MV-4-11 (cell line): ENCODE measurements around the gene APPBP2.

Experiments used
- DNase-seq: peaks from one replicate; lab custom pipeline; 2025; lab: John Stamatoyannopoulos, UW

Gene APPBP2

GRCh38 chr17:60395508-60396065 is 130.5 kb downstream of the APPBP2 start:
- DNase-seq = peak; percentile 66

DNA sequence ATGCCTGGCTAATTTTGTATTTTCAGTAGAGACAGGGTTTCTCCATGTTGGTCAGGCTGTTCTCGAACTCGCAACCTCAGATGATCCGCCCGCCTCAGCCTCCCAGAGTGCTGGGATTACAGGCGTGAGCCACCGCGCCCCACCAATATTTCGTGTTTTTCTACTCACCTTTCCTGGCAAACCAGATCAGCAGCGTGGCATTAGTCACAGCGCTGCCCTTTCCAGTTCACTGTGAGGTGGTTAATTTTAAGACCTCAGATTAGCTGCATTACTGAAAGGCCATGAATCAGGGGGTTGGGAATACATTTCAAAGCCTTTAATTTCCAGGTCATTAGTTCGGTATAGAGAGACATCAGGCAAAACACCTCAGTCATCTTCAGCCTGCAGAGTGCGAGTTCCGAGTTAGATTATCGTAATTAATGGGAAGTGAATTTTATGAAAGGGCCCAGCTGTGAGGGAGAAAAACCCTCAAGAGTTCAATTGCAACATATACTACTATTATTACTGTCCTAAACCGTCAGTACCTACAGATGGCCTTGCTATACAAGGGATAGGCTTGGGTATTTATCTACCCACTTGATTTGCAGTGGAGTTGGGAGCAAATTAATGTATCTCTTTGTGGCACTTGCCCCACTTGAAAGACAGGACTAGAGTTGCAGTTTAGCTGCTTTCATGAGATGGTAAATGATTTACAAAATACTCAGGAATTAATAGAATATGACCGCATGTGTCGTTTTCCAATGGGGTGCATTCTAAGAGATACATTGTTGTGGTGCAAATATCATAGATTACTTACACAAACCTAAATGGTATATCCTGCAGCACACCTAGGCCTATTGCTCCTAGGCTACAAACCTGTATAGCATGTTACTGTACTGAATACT is 132.0 kb downstream of the APPBP2 start:
- peak; percentile 93 for DNase-seq
